ENCODE measurements around the gene AKAP8. TPM values are rescaled to one million over a fixed set of nuclear protein-coding genes. Genes with fewer than 3 reads are reported as not detected.

Gene AKAP8
- polyA plus RNA-seq, 1 experiment = 11.2 TPM

DNA sequence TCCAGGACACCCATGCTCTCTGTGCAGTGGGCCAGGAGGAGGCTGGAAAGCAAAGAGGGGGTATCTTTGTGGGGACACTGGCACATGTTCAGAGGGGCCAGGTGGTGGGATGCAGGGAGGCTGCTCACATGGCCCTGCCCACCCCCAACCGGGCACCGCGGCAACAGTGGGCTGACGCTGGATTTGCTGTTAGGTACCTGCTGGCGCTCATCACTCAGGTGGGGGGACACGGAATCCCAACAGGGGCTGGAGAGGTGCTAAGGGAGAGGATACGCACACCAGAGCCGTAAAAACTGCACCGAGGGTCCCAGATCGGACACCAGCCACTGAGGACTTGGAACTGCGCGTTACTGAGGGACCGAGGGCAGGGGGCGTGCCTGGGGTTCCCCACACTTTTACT is 20.0 kb upstream of the AKAP8 start:
- H3K36me3 ChIP-seq (ENCODE audit: control insufficient read depth, insufficient read depth, low read length) = peaks cover 57% of the 10 kb centered on the region
- no peaks in the 10 kb centered on the region for H3K27me3 ChIP-seq (ENCODE audit: control insufficient read depth, insufficient read depth, low read length)
- TF ChIP-seq, protein P1, sequence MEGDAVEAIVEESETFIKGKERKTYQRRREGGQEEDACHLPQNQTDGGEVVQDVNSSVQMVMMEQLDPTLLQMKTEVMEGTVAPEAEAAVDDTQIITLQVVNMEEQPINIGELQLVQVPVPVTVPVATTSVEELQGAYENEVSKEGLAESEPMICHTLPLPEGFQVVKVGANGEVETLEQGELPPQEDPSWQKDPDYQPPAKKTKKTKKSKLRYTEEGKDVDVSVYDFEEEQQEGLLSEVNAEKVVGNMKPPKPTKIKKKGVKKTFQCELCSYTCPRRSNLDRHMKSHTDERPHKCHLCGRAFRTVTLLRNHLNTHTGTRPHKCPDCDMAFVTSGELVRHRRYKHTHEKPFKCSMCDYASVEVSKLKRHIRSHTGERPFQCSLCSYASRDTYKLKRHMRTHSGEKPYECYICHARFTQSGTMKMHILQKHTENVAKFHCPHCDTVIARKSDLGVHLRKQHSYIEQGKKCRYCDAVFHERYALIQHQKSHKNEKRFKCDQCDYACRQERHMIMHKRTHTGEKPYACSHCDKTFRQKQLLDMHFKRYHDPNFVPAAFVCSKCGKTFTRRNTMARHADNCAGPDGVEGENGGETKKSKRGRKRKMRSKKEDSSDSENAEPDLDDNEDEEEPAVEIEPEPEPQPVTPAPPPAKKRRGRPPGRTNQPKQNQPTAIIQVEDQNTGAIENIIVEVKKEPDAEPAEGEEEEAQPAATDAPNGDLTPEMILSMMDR (IDR thresholded peaks at IDR 0.05; ENCODE audit: insufficient read depth, low read depth, low read length) = no peak
- CTCF ChIA-PET = no interaction called here
- POLR2A ChIA-PET = no interaction called here
- no peak overlapping the region for H3K4me3 ChIP-seq (ENCODE audit: low read depth, low read length)
- DNase-seq (ENCODE audit: low read depth) = no peak

DNA sequence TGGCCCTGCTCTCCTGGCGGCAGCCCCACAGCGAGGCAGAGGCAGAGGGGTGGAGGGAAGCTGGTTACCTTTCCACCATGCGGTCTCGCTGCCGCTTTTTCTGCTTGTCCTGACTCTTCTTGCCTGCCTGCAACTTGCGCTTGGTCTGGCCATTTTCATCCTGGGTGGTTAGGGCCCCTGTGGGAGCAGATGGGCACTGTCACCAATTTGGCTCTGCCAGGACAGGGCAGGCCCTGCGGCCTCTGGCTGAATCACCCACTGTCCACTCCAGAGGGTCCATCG is 19.6 kb upstream of the AKAP8 start:
- Histone ChIP-seq H3K4me3 (ENCODE audit: low read depth, low read length) (no peak overlapping the region), H3K36me3 (ENCODE audit: control insufficient read depth, insufficient read depth, low read length) (peaks cover 57% of the 10 kb centered on the region), H3K27me3 (ENCODE audit: control insufficient read depth, insufficient read depth, low read length) (no peaks in the 10 kb centered on the region)
- CTCF ChIA-PET = no interaction called here
- no peak for DNase-seq (ENCODE audit: low read depth)
- POLR2A ChIA-PET = no interaction called here
- TF ChIP-seq, protein P1 (IDR thresholded peaks at IDR 0.05; ENCODE audit: insufficient read depth, low read depth, low read length) = no peak

DNA sequence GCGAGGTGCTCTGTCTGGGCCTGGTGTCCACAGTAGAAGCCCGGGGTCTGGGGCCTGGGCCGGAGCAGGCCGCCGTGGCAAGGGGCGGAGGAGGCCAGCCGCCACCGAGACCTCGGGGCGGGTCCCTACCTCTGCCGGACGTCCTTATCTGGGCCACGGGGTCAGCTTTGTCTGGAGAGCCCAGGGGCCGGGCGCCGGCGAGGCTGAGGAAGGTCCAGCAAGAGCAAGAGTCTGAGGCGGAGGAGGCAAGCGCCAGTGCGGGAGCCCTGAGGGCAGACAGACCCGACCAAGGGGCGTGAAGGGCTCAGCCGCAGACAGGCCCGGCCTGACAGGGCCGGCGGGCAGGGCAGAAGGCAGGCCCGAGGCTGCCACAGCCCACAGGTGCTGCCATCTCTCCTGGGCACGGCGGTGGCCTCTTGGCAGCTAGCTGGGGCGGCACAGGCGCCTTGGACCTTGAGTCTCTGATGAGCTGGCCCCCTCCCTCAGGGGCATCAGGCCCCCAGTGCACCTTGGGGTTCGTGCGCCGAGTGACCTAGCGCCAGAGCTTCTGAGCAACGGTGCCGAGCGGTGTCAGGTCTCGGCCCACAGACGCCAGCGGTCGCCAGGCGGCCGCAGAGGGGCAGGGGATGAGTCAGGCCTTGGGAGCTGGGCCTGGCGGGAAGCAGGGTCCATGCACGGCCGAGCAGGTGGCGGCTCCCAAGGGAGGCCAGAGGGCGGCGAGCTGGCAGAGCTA is 19.1 kb upstream of the AKAP8 start:
- CTCF ChIA-PET = no interaction called here
- POLR2A ChIA-PET = no interaction called here
- Histone ChIP-seq H3K4me3 (ENCODE audit: low read depth, low read length) (no peak overlapping the region), H3K36me3 (ENCODE audit: control insufficient read depth, insufficient read depth, low read length) (peaks cover 56% of the 10 kb centered on the region), H3K27me3 (ENCODE audit: control insufficient read depth, insufficient read depth, low read length) (no peaks in the 10 kb centered on the region)
- DNase-seq (ENCODE audit: low read depth) = no peak
- TF ChIP-seq, protein P1 (IDR thresholded peaks at IDR 0.05; ENCODE audit: insufficient read depth, low read depth, low read length) = no peak

DNA sequence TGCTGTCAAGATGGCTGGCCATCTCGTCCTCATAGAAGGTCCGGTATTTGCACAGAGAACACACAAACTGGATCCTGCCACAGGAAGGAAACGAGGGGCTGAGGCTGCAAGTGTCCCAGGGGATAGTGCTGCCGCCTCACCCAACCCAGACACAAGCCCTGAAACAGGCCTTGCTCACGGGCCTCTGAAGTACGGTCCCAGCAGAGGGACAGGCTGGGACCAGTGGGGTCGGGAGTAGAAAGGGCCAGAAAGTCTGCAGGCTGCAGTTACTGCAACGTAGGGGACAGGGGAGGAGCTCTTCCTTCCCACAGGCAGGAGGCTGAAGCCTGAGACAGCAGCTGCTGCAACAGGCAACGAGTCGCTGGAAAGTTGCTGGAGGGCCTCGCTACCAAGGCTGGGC is 18.2 kb upstream of the AKAP8 start:
- POLR2A ChIA-PET = no interaction called here
- TF ChIP-seq, protein P1 (IDR thresholded peaks at IDR 0.05; ENCODE audit: insufficient read depth, low read depth, low read length) = no peak
- DNase-seq (ENCODE audit: low read depth) = no peak
- peaks cover 50% of the 10 kb centered on the region for H3K36me3 ChIP-seq (ENCODE audit: control insufficient read depth, insufficient read depth, low read length)
- no peak overlapping the region for H3K4me3 ChIP-seq (ENCODE audit: low read depth, low read length)
- H3K27me3 ChIP-seq (ENCODE audit: control insufficient read depth, insufficient read depth, low read length) = no peaks in the 10 kb centered on the region
- CTCF ChIA-PET = no interaction called here

DNA sequence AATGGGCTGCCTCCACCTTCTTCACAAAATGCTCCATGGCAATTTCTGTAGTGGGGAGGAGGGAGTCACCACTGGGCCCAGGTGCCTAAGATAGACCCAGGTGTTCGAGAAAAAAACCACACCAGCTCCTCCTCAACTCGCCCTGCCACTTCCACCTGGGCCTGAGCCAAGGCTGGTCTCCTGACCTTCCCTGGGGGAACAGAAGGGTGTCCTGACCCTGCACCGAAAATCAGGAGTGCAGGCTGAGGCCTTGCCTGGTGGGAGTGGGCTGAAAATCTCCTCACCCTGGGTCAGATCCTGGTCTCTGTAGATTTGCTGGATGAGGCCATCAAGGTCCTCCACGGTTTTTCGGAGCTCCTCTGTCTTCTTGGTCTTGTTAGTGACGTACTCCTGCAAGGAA is 17.6 kb upstream of the AKAP8 start:
- no peak overlapping the region for H3K4me3 ChIP-seq (ENCODE audit: low read depth, low read length)
- TF ChIP-seq, protein P1 (IDR thresholded peaks at IDR 0.05; ENCODE audit: insufficient read depth, low read depth, low read length) = no peak
- DNase-seq (ENCODE audit: low read depth) = no peak
- H3K27me3 ChIP-seq (ENCODE audit: control insufficient read depth, insufficient read depth, low read length) = no peaks in the 10 kb centered on the region
- peaks cover 48% of the 10 kb centered on the region for H3K36me3 ChIP-seq (ENCODE audit: control insufficient read depth, insufficient read depth, low read length)
- ChIA-PET POLR2A (no interaction called here), CTCF (no interaction called here)

All from BJ (cell line).